Measurements from ENCODE around the gene POC1A. TPM values are rescaled to one million over a fixed set of nuclear protein-coding genes. Genes with fewer than 3 reads are reported as not detected.

Gene POC1A
- polyA plus RNA-seq, 1 of the 3 experiments (the other 2 are of a cell fraction) = 11.7 TPM

GRCh38 chr3:52085681-52086282 is 68.4 kb downstream of the POC1A start:
- DNase-seq = no peak
- Histone ChIP-seq H4K20me1 (ENCODE audit: insufficient read depth) (no peaks in the 10 kb centered on the region), H3K4me3 (ENCODE audit: low read depth in 2 of 2, low read length in 1 of 2) (no peak overlapping the region), H3K4me2 (no peak overlapping the region), H2AFZ (ENCODE audit: low read depth) (no peak overlapping the region), H3F3A (replicated peaks; ENCODE audit: insufficient read depth) (peaks cover 10% of the 10 kb centered on the region), H3K36me3 (replicated peaks in 1 of 2; ENCODE audit: control insufficient read depth in 1 of 2, insufficient read depth in 2 of 2, low read length in 1 of 2) (no peaks in the 10 kb centered on the region), H3K4me1 (ENCODE audit: control insufficient read depth in 1 of 2, insufficient read depth in 2 of 2, low read depth in 1 of 2, low read length in 1 of 2) (peaks cover 18 to 37% of the 10 kb centered on the region in 2 experiments), H3K9me2 (no peaks in the 10 kb centered on the region), H3K27ac (ENCODE audit: low read depth in 2 of 2, low read length in 1 of 2) (no peak overlapping the region; a peak in 1 of 4 replicates), H3K79me2 (ENCODE audit: insufficient read depth) (no peaks in the 10 kb centered on the region; the same call in 1 of the 2 replicates), H3K9me3 (no peaks in the 10 kb centered on the region), H3K27me3 (ENCODE audit: insufficient read depth) (no peaks in the 10 kb centered on the region), H3K9ac (no peak overlapping the region)
- POLR2A ChIA-PET = interaction anchor here (1.0 to 1.2 kb wide), 2 partner anchors 16 to 33 kb away, joined by 3 read pairs; no protein-coding TSS in a partner anchor
- WGBS (ENCODE audit: low lambda C conversion rate) = 92% methylated on average over 7 of the region's 10 CpGs
- CTCF ChIA-PET = interaction anchor here (0.7 to 3.3 kb wide), 7 partner anchors 14 to 84 kb away, joined by 3 to 13 read pairs (median 6); no protein-coding TSS in a partner anchor
- TF ChIP-seq TCF12 (IDR thresholded peaks at IDR 0.05) (no peak), TEAD4 (IDR thresholded peaks at IDR 0.05; ENCODE audit: borderline replicate concordance, insufficient read depth) (no peak), RXRA (IDR thresholded peaks at IDR 0.05; ENCODE audit: borderline replicate concordance, low read depth) (no peak)

- Histone ChIP-seq H4K20me1 (ENCODE audit: insufficient read depth) (no peaks in the 10 kb centered on the region), H3K9me2 (no peaks in the 10 kb centered on the region), H3K27me3 (ENCODE audit: insufficient read depth) (no peaks in the 10 kb centered on the region), H3K4me3 (ENCODE audit: low read depth in 2 of 2, low read length in 1 of 2) (no peak overlapping the region), H3K27ac (ENCODE audit: low read depth in 2 of 2, low read length in 1 of 2) (no peak overlapping the region), H3K9me3 (no peaks in the 10 kb centered on the region), H3K4me1 (ENCODE audit: control insufficient read depth in 1 of 2, insufficient read depth in 2 of 2, low read depth in 1 of 2, low read length in 1 of 2) (peaks cover 11 to 33% of the 10 kb centered on the region in 2 experiments), H3K36me3 (replicated peaks in 1 of 2; ENCODE audit: control insufficient read depth in 1 of 2, insufficient read depth in 2 of 2, low read length in 1 of 2) (no peaks in the 10 kb centered on the region), H3K4me2 (no peak overlapping the region), H2AFZ (ENCODE audit: low read depth) (no peak overlapping the region), H3K79me2 (ENCODE audit: insufficient read depth) (no peaks in the 10 kb centered on the region; the same call in 1 of the 2 replicates), H3F3A (replicated peaks; ENCODE audit: insufficient read depth) (peaks cover 4% of the 10 kb centered on the region), H3K9ac (no peak overlapping the region)
- CTCF ChIA-PET = interaction anchor here (0.7 to 3.3 kb wide), 11 partner anchors 13 to 83 kb away, joined by 3 to 13 read pairs (median 3); no protein-coding TSS in a partner anchor
- TF ChIP-seq, protein P1, sequence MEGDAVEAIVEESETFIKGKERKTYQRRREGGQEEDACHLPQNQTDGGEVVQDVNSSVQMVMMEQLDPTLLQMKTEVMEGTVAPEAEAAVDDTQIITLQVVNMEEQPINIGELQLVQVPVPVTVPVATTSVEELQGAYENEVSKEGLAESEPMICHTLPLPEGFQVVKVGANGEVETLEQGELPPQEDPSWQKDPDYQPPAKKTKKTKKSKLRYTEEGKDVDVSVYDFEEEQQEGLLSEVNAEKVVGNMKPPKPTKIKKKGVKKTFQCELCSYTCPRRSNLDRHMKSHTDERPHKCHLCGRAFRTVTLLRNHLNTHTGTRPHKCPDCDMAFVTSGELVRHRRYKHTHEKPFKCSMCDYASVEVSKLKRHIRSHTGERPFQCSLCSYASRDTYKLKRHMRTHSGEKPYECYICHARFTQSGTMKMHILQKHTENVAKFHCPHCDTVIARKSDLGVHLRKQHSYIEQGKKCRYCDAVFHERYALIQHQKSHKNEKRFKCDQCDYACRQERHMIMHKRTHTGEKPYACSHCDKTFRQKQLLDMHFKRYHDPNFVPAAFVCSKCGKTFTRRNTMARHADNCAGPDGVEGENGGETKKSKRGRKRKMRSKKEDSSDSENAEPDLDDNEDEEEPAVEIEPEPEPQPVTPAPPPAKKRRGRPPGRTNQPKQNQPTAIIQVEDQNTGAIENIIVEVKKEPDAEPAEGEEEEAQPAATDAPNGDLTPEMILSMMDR (IDR thresholded peaks at IDR 0.05) = 0 out of 2 replicates have a peak, but pooled peaks have one; percentile 9
- TF ChIP-seq SMC3 (IDR thresholded peaks at IDR 0.05; ENCODE audit: low read depth, low read length) = peak; percentile 22; the same call in 1 of the 2 replicates
- TF ChIP-seq, protein P2, sequence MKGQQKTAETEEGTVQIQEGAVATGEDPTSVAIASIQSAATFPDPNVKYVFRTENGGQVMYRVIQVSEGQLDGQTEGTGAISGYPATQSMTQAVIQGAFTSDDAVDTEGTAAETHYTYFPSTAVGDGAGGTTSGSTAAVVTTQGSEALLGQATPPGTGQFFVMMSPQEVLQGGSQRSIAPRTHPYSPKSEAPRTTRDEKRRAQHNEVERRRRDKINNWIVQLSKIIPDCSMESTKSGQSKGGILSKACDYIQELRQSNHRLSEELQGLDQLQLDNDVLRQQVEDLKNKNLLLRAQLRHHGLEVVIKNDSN (IDR thresholded peaks at IDR 0.05; ENCODE audit: borderline replicate concordance, low read depth) = no peak
- no peak for TF ChIP-seq POLR2AphosphoS5 (IDR thresholded peaks at IDR 0.05; ENCODE audit: low read depth, low read length)
- no peak for TF ChIP-seq CHD2 (IDR thresholded peaks at IDR 0.05; ENCODE audit: low read length, partially characterized antibody)
- no peak for TF ChIP-seq JUND (IDR thresholded peaks at IDR 0.05)
- TF ChIP-seq RFX5 (IDR thresholded peaks at IDR 0.05; ENCODE audit: low read length) = no peak
- TF ChIP-seq SIN3A (IDR thresholded peaks at IDR 0.05; ENCODE audit: borderline replicate concordance, low read depth, low read length) = no peak
- no peak for TF ChIP-seq YY1 (IDR thresholded peaks at IDR 0.05; ENCODE audit: low read depth)
- peak; percentile 20 for TF ChIP-seq RAD21 (IDR thresholded peaks at IDR 0.05; ENCODE audit: low read length)
- 87% methylated on average over 13 of the region's 13 CpGs for WGBS (ENCODE audit: low lambda C conversion rate)
- peak; percentile 58 for DNase-seq
- POLR2A ChIA-PET = interaction anchor here (1.2 kb wide), 1 partner anchor 16 kb away, joined by 3 read pairs; no protein-coding TSS in a partner anchor
Measured at GRCh38 chr3:52084954-52085680, 69.1 kb downstream of the POC1A start.
